Loucy (cell line): ENCODE data around the gene RLF.
A peak's percentile ranks its signal among the peaks of the same experiment; 100 is the strongest.

Experiments used
- CTCF ChIP-seq: fragments of 200-600 bp; sonication (generic); conservative IDR thresholded peaks from 2 replicates; pipeline ENCODE4 v1.5.1; 2014; ENCODE audit warnings: mild to moderate bottlenecking, antibody characterized with exemption, low read length
- EZH2phosphoT487 ChIP-seq: fragments of 200-600 bp; IDR thresholded peaks from 2 replicates; pipeline ENCODE4 v1.6.1; 2018; ENCODE audit warnings: antibody characterized with exemption, mild to moderate bottlenecking, moderate library complexity, borderline replicate concordance

DNA sequence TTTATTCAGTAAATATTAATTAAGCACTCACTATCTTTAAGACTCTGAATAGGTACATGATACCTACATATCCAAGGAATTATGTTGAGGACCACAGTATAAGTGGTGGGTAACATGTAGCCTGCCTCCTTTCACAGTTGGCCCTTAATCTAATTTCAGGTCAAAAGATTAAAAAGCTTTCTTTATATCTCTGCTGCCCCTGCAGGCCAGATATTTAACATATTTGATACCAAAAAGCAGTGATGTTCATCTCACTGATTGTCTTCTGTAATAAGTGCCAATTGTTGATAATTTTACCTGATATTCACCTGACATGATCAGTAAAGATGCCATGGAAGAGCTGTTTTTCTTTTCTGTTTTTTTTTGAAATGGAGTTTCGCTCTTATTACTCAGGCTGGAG lies 36.5 kb downstream of the RLF start:
- TF ChIP-seq CTCF (peak; percentile 53), EZH2phosphoT487 (no peak)
